K562 (cell line): Measurements from ENCODE around the gene IQSEC3. TPM values are rescaled to one million over a fixed set of nuclear protein-coding genes. Genes with fewer than 3 reads are reported as not detected.

Experiments
- ATAC-seq: fragments of 200-7000 bp; cut with Tn5 transposase; 3 replicates; pipeline ENCODE4 v1.9.1; 2020; ENCODE audit warnings: moderate library complexity
- BruUV-seq: library from RNA; stranded (reverse); fragments of 400-500 nt; replicated peaks from 2 replicates; lab custom pipeline; 2021; lab: Mats Ljungman, UMichigan
- CTCF ChIA-PET: fragments of 300-600 bp; formaldehyde crosslinking; extraction: SDS; loops from one replicate; lab custom pipeline; 2021; ENCODE audit warnings: low intra/inter-chr PET ratio; lab: Yijun Ruan, JAX
- POLR2A ChIA-PET: fragments of 300-600, 350-650 bp; sonication (Branson Sonifier 250); formaldehyde crosslinking; extraction: SDS; loops from one replicate; lab custom pipeline; 2021; ENCODE audit warnings: antibody characterized with exemption, inconsistent platforms; lab: Yijun Ruan, JAX
- DNase-seq, 4 experiments: peaks; one replicate each; pipeline versions ENCODE4 v3.0.0 to v3.0.0-alpha.2; 2011 to 2018; ENCODE audit warnings: low spot score in 3 of 4, mixed read lengths in 3 of 4; ENCODE audit errors: extremely low read depth in 1 of 4
- FAIRE-seq: peaks from 2 replicates; lab custom pipeline; 2011; peaks lifted over from hg19 to GRCh38; lab: Jason Lieb, UNC
- H2AFZ ChIP-seq: 2 replicates; pipeline ENCODE4 v1.6.0; 2011; ENCODE audit warnings: low read depth, low read length, control low read depth, inconsistent platforms
- H3K27ac ChIP-seq: fragments of 200-600 bp; 3 replicates; pipeline ENCODE4 v1.8.0; 2011; ENCODE audit warnings: low read depth, mild to moderate bottlenecking, control low read depth, inconsistent platforms, low read length, moderate library complexity, mixed read lengths; ENCODE audit errors: extremely low read depth
- H3K27me3 ChIP-seq, 2 experiments: fragments of 300-600 bp in 1 of 2; 2 replicates in 1 of 2; 3 replicates in 1 of 2; pipeline versions ENCODE4 v1.6.0 to v1.8.0; 2011; ENCODE audit warnings: inconsistent platforms in 2 of 2, low read length in 2 of 2, mild to moderate bottlenecking in 1 of 2, mixed read lengths in 1 of 2, moderate library complexity in 1 of 2; ENCODE audit not compliant: control insufficient read depth in 2 of 2, insufficient read depth in 2 of 2
- H3K36me3 ChIP-seq: fragments of 300-600 bp; 3 replicates; pipeline ENCODE4 v1.8.0; 2011; ENCODE audit warnings: mild to moderate bottlenecking, low read length, inconsistent platforms; ENCODE audit not compliant: control insufficient read depth, insufficient read depth
- H3K4me1 ChIP-seq, 2 experiments: fragments of 200-600 bp in 1 of 2; replicated peaks in 1 of 2; 2 replicates in 1 of 2; 3 replicates in 1 of 2; pipeline versions ENCODE4 v1.5.1 to v1.8.0; 2011; ENCODE audit warnings: inconsistent platforms in 2 of 2, low read length in 2 of 2, mild to moderate bottlenecking in 1 of 2, mixed read lengths in 1 of 2, moderate library complexity in 1 of 2; ENCODE audit not compliant: control insufficient read depth in 2 of 2, insufficient read depth in 2 of 2
- H3K4me2 ChIP-seq: 2 replicates; pipeline ENCODE4 v1.6.1; 2011; ENCODE audit warnings: low read length, control low read depth, inconsistent platforms, mixed read lengths; ENCODE audit not compliant: insufficient read depth
- H3K4me3 ChIP-seq: fragments of 200-600 bp; sonication (generic), shearing (Covaris generic); 2 replicates; pipeline ENCODE4 v1.5.1; 2016; ENCODE audit warnings: control low read depth, inconsistent platforms
- H3K79me2 ChIP-seq: fragments of 200-600 bp; 3 replicates; pipeline ENCODE4 v1.8.0; 2011; ENCODE audit warnings: low read length, inconsistent platforms; ENCODE audit not compliant: control insufficient read depth, insufficient read depth
- H3K9ac ChIP-seq, 2 experiments: 2 replicates each; pipeline versions ENCODE4 v1.6.0 to v1.6.1; 2011; ENCODE audit warnings: low read depth in 2 of 2, low read length in 2 of 2, control low read depth in 1 of 2, inconsistent platforms in 1 of 2, mild to moderate bottlenecking in 1 of 2, mixed read lengths in 1 of 2; ENCODE audit not compliant: insufficient read depth in 1 of 2
- H3K9me1 ChIP-seq: one replicate; pipeline ENCODE4 v1.6.0; 2011; ENCODE audit warnings: inconsistent platforms, mild to moderate bottlenecking, low read length, moderate library complexity; ENCODE audit not compliant: control insufficient read depth, insufficient read depth
- H3K9me3 ChIP-seq: replicated peaks from 2 replicates; pipeline ENCODE4 v1.5.1; 2011; ENCODE audit warnings: low read depth, low read length, inconsistent platforms; ENCODE audit not compliant: control insufficient read depth, insufficient read depth
- H4K20me1 ChIP-seq: replicated peaks from 2 replicates; pipeline ENCODE4 v1.6.1; 2011; ENCODE audit warnings: low read length, inconsistent platforms, mixed read lengths; ENCODE audit not compliant: control insufficient read depth, insufficient read depth
- E2F4 ChIP-seq: sonication (generic); formaldehyde crosslinking; IDR thresholded peaks from 2 replicates; pipeline ENCODE4 v1.8.0; 2022; ENCODE audit warnings: mild to moderate bottlenecking, low read depth, missing genetic modification reagents
- FOXK1 ChIP-seq: sonication (generic); formaldehyde crosslinking; IDR thresholded peaks from 2 replicates; pipeline ENCODE4 v1.8.0; 2022; ENCODE audit warnings: missing genetic modification reagents, mild to moderate bottlenecking, borderline replicate concordance
- HSF4 ChIP-seq: fragments of 250-450 bp; sonication (Bioruptor Pico); IDR thresholded peaks from 2 replicates; pipeline ENCODE4 v2.1.2; 2022; ENCODE audit warnings: mild to moderate bottlenecking, moderate library complexity, borderline replicate concordance
- KLF13 ChIP-seq: fragments of 450-650 bp; IDR thresholded peaks from 2 replicates; pipeline ENCODE4 v1.6.1; 2016; ENCODE audit warnings: missing genetic modification characterization, low read depth, mild to moderate bottlenecking, missing compliant biosample characterization, moderate library complexity, borderline replicate concordance
- RBM17 ChIP-seq: fragments of 200-400 bp; formaldehyde crosslinking; IDR thresholded peaks from 2 replicates; pipeline ENCODE4 v1.6.1; 2017; ENCODE audit warnings: low read depth, mild to moderate bottlenecking, low read length, borderline replicate concordance
- RFX7 ChIP-seq: fragments of 250-450 bp; sonication (Bioruptor Pico); IDR thresholded peaks from 2 replicates; pipeline ENCODE4 v1.5.1; 2021; ENCODE audit warnings: mild to moderate bottlenecking
- SLC30A9 ChIP-seq: fragments of 250-450 bp; sonication (Bioruptor Pico); IDR thresholded peaks from 2 replicates; pipeline ENCODE4 v1.8.0; 2022; ENCODE audit warnings: mild to moderate bottlenecking, moderate library complexity
- SNAPC5 ChIP-seq: fragments of 250-450 bp; sonication (Bioruptor Pico); IDR thresholded peaks from 2 replicates; pipeline ENCODE4 v1.8.0; 2021; ENCODE audit warnings: moderate library complexity, mild to moderate bottlenecking, inconsistent platforms
- TCF15 ChIP-seq: fragments of 250-450 bp; sonication (Bioruptor Pico); IDR thresholded peaks from 2 replicates; pipeline ENCODE4 v1.8.0; 2022; ENCODE audit warnings: moderate library complexity, mild to moderate bottlenecking, inconsistent platforms
- TCF7L2 ChIP-seq: fragments of 150-350 bp; IDR thresholded peaks from 2 replicates; pipeline ENCODE4 v1.6.1; 2016; ENCODE audit warnings: low read depth, mild to moderate bottlenecking, low read length, moderate library complexity
- TFAP4 ChIP-seq: sonication (generic); formaldehyde crosslinking; IDR thresholded peaks from 2 replicates; pipeline ENCODE4 v1.8.0; 2022; ENCODE audit warnings: missing genetic modification reagents, mild to moderate bottlenecking, moderate library complexity, borderline replicate concordance
- TSC22D4 ChIP-seq: fragments of 450-650 bp; IDR thresholded peaks from 2 replicates; pipeline ENCODE4 v1.6.1; 2016; ENCODE audit warnings: missing genetic modification characterization, missing biosample characterization, control low read depth
- ZBTB49 ChIP-seq: sonication (generic); formaldehyde crosslinking; IDR thresholded peaks from 2 replicates; pipeline ENCODE4 v1.8.0; 2022; ENCODE audit warnings: missing genetic modification reagents, mild to moderate bottlenecking, borderline replicate concordance
- ZBTB7A ChIP-seq: IDR thresholded peaks from 2 replicates; pipeline ENCODE4 v1.6.1; 2011; ENCODE audit warnings: low read depth, mild to moderate bottlenecking, low read length, moderate library complexity, borderline replicate concordance; ENCODE audit not compliant: control insufficient read depth
- ZNF253 ChIP-seq: fragments of 250-450 bp; sonication (Bioruptor Pico); conservative IDR thresholded peaks from 2 replicates; pipeline ENCODE4 v1.6.1; 2021; ENCODE audit warnings: mild to moderate bottlenecking
- ZNF444 ChIP-seq: fragments of 250-450 bp; sonication (Bioruptor Pico); IDR thresholded peaks from 2 replicates; pipeline ENCODE4 v1.4.0; 2020; ENCODE audit warnings: mild to moderate bottlenecking, moderate library complexity
- ZNF57 ChIP-seq: fragments of 450-650 bp; formaldehyde crosslinking; IDR thresholded peaks from 2 replicates; pipeline ENCODE4 v1.4.0; 2020; ENCODE audit warnings: mild to moderate bottlenecking, moderate library complexity
- WGBS: fragments of 100-300 bp; shearing (Covaris generic); methylation state at CpG from one replicate; pipeline ENCODE4 v1.1.6; 2016; ENCODE audit warnings: low coverage, mixed read lengths; ENCODE audit not compliant: insufficient coverage; ENCODE audit errors: missing lambda C conversion rate; 5-methylcytosine and 5-hydroxymethylcytosine counted together
- in situ Hi-C: fragments of 300-500 bp; cut with MboI; formaldehyde crosslinking; loops from 4 replicates; pipeline ENCODE4 v1.15.0; 2018; ENCODE audit warnings: inconsistent platforms, mixed read lengths
- intact Hi-C: fragments of 100-400 bp; cut with micrococcal nuclease; formaldehyde crosslinking; loops from 2 replicates; pipeline ENCODE4 v1.14.2; 2022
- polyA plus RNA-seq, 8 experiments: library from polyadenylated mRNA; depleted of rRNA in 4 of 8; stranded (reverse) in 5 of 8; unstranded in 3 of 8; fragments of >200 nt; fragmentation: Nextera tagmentation in 2 of 8; fragmentation: Illumina TruSeq in 1 of 8; extraction: Ambion mirVana in 2 of 8; extraction: Trizol in 1 of 8; gene quantifications; 2 replicates each; pipeline versions ENCODE4 v1.2.1 to v1.2.3, GENCODE V29; 2011 to 2014; ENCODE audit warnings: inconsistent platforms in 1 of 8, missing spikeins in 1 of 8
- total RNA-seq, 7 experiments: library from RNA; depleted of rRNA in 6 of 7; stranded (reverse); fragments of >200 nt in 6 of 7; fragmentation: Illumina TruSeq in 2 of 7; extraction: Trizol in 2 of 7; gene quantifications; 2 replicates each; pipeline versions ENCODE4 v1.2.1 to v1.2.3, GENCODE V29; 2011 to 2021; ENCODE audit warnings: low replicate concordance in 1 of 7

Gene IQSEC3
- total and polyA plus RNA-seq, 9 of the 15 experiments (the other 6 are each of a cell fraction or from before 2014, with no cell fraction given), result under 0.01 to 0.25 (median 0.08) TPM; not detected in 3

GRCh38 chr12:85191-85666 lies 18.7 kb downstream of the IQSEC3 start:
- FAIRE-seq (no peak), ATAC-seq (no peak), DNase-seq (no peak)
- H3K79me2 ChIP-seq, result no peaks in the 10 kb centered on the region
- intact Hi-C loops, result no loop called here
- WGBS, result 62% methylated on average over 6 of the region's 9 CpGs
- ChIA-PET POLR2A (interaction anchor here (0.8 kb wide), 1 partner anchor 12 kb away, joined by 3 read pairs; no protein-coding TSS in a partner anchor), CTCF (no interaction called here)
- H3K9me1 ChIP-seq, result no peaks in the 10 kb centered on the region
- no peaks in the 10 kb centered on the region for H4K20me1 ChIP-seq
- no peak overlapping the region for H3K4me2 ChIP-seq
- H3K4me3 ChIP-seq, result no peak overlapping the region
- in situ Hi-C loops, result no loop called here
- peaks cover 3 to 14% of the 10 kb centered on the region in 2 experiments; a peak in 2 of 5 replicates for H3K4me1 ChIP-seq
- H3K27ac ChIP-seq, result no peak overlapping the region
- no peaks in the 10 kb centered on the region for H3K36me3 ChIP-seq
- BruUV-seq, result no TSS peak
- peaks cover under 1% of the 10 kb centered on the region; the same call in 1 of the 2 replicates for H3K9me3 ChIP-seq
- H3K9ac ChIP-seq, result no peak overlapping the region
- H2AFZ ChIP-seq, result no peak overlapping the region
- no peaks in the 10 kb centered on the region for H3K27me3 ChIP-seq
- TF ChIP-seq ZNF57 (CRISPR knock-in tag) (no peak), RBM17 (no peak), ZNF444 (CRISPR knock-in tag) (no peak), FOXK1 (no peak), ZNF253 (CRISPR knock-in tag) (no peak), RFX7 (CRISPR knock-in tag) (no peak), ZBTB49 (CRISPR knock-in tag) (no peak), TSC22D4 (tag) (no peak), E2F4 (no peak), HSF4 (CRISPR knock-in tag) (no peak), TCF15 (CRISPR knock-in tag) (no peak), ZBTB7A (no peak), SLC30A9 (CRISPR knock-in tag) (no peak), TFAP4 (CRISPR knock-in tag) (no peak), KLF13 (tag) (no peak), SNAPC5 (CRISPR knock-in tag) (no peak), TCF7L2 (no peak)
